ENCODE results near the gene TMEFF2. TPM values are rescaled to one million over a fixed set of nuclear protein-coding genes. Genes with fewer than 3 reads are reported as not detected.

Gene TMEFF2
- polyA plus RNA-seq, 1 of the 3 experiments (the other 2 are of a cell fraction): 5.4 TPM

DNA sequence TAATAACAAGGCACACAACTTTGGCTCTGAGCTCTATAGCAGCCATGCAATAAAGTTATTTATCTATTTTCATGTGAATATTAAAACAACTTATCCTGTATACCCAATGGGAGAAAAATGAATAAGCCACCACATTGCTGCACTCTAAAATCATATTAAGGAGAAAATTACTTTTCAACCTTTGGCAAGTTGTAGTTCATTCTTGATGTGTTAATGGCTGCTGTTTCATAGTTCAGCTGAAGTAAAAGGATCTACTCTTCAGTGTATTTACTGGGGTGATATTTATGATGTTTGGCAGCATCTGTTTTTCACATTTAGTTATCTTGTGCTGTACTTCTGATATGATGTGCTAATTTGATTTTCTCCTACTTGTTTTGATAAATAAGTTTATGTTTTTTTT is 71.8 kb downstream of the TMEFF2 start:
- CTCF ChIA-PET: interaction anchor here (4.8 kb wide), 1 partner anchor 39 kb away, joined by 19 read pairs; no protein-coding TSS in a partner anchor
- no peak for TF ChIP-seq TCF12 (IDR thresholded peaks at IDR 0.05)
- TF ChIP-seq SMC3 (IDR thresholded peaks at IDR 0.05; ENCODE audit: low read depth, low read length): no peak
- TF ChIP-seq MEF2A (IDR thresholded peaks at IDR 0.05; ENCODE audit: borderline replicate concordance, low read depth): no peak
- H3K79me2 ChIP-seq (ENCODE audit: insufficient read depth): no peaks in the 10 kb centered on the region

GRCh38 chr2:192122141-192122540 is 72.6 kb downstream of the TMEFF2 start:
- Histone ChIP-seq H3K27me3 (ENCODE audit: insufficient read depth) (no peaks in the 10 kb centered on the region), H3K4me3 (ENCODE audit: low read depth in 2 of 2, low read length in 1 of 2) (no peak overlapping the region), H2AFZ (ENCODE audit: low read depth) (no peak overlapping the region), H3K79me2 (ENCODE audit: insufficient read depth) (no peaks in the 10 kb centered on the region), H3K27ac (ENCODE audit: low read depth in 2 of 2, low read length in 1 of 2) (no peak overlapping the region), H3K9me3 (no peaks in the 10 kb centered on the region), H3K4me1 (ENCODE audit: control insufficient read depth in 1 of 2, insufficient read depth in 2 of 2, low read depth in 1 of 2, low read length in 1 of 2) (peaks cover 3 to 5% of the 10 kb centered on the region in 2 experiments; a peak in 2 of 4 replicates), H3K4me2 (no peak overlapping the region), H3K9me2 (no peaks in the 10 kb centered on the region), H3F3A (replicated peaks; ENCODE audit: insufficient read depth) (peaks cover 8% of the 10 kb centered on the region), H3K36me3 (replicated peaks in 1 of 2; ENCODE audit: control insufficient read depth in 1 of 2, insufficient read depth in 2 of 2, low read length in 1 of 2) (no peaks in the 10 kb centered on the region), H3K9ac (no peak overlapping the region), H4K20me1 (ENCODE audit: insufficient read depth) (no peaks in the 10 kb centered on the region)
- ChIA-PET POLR2A (no interaction called here), CTCF (interaction anchor here (4.8 kb wide), 1 partner anchor 40 kb away, joined by 19 read pairs; no protein-coding TSS in a partner anchor)
- DNase-seq: no peak
- WGBS (ENCODE audit: low lambda C conversion rate): 94% methylated on average over 1 of the region's 1 CpG
- no peak for TF ChIP-seq MAX (IDR thresholded peaks at IDR 0.05; ENCODE audit: low read depth)
- no peak for TF ChIP-seq TAF1 (IDR thresholded peaks at IDR 0.05; ENCODE audit: borderline replicate concordance, low read depth, low read length)
- no peak for TF ChIP-seq IRF3 (IDR thresholded peaks at IDR 0.05; ENCODE audit: low read depth, low read length)
- no peak for TF ChIP-seq ZBTB33 (IDR thresholded peaks at IDR 0.05; ENCODE audit: borderline replicate concordance, low read depth)
- no peak for TF ChIP-seq FOXJ3 (CRISPR knock-in tag; IDR thresholded peaks at IDR 0.05)
- TF ChIP-seq YY1 (IDR thresholded peaks at IDR 0.05; ENCODE audit: low read depth): no peak
- no peak for TF ChIP-seq TEAD4 (IDR thresholded peaks at IDR 0.05; ENCODE audit: borderline replicate concordance, insufficient read depth)
- TF ChIP-seq, protein P1, sequence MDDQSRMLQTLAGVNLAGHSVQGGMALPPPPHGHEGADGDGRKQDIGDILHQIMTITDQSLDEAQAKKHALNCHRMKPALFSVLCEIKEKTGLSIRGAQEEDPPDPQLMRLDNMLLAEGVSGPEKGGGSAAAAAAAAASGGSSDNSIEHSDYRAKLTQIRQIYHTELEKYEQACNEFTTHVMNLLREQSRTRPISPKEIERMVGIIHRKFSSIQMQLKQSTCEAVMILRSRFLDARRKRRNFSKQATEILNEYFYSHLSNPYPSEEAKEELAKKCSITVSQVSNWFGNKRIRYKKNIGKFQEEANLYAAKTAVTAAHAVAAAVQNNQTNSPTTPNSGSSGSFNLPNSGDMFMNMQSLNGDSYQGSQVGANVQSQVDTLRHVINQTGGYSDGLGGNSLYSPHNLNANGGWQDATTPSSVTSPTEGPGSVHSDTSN (IDR thresholded peaks at IDR 0.05): no peak
- no peak for TF ChIP-seq MEF2A (IDR thresholded peaks at IDR 0.05; ENCODE audit: borderline replicate concordance, low read depth)
- TF ChIP-seq, protein P2, sequence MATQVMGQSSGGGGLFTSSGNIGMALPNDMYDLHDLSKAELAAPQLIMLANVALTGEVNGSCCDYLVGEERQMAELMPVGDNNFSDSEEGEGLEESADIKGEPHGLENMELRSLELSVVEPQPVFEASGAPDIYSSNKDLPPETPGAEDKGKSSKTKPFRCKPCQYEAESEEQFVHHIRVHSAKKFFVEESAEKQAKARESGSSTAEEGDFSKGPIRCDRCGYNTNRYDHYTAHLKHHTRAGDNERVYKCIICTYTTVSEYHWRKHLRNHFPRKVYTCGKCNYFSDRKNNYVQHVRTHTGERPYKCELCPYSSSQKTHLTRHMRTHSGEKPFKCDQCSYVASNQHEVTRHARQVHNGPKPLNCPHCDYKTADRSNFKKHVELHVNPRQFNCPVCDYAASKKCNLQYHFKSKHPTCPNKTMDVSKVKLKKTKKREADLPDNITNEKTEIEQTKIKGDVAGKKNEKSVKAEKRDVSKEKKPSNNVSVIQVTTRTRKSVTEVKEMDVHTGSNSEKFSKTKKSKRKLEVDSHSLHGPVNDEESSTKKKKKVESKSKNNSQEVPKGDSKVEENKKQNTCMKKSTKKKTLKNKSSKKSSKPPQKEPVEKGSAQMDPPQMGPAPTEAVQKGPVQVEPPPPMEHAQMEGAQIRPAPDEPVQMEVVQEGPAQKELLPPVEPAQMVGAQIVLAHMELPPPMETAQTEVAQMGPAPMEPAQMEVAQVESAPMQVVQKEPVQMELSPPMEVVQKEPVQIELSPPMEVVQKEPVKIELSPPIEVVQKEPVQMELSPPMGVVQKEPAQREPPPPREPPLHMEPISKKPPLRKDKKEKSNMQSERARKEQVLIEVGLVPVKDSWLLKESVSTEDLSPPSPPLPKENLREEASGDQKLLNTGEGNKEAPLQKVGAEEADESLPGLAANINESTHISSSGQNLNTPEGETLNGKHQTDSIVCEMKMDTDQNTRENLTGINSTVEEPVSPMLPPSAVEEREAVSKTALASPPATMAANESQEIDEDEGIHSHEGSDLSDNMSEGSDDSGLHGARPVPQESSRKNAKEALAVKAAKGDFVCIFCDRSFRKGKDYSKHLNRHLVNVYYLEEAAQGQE (IDR thresholded peaks at IDR 0.05; ENCODE audit: low read depth, low read length): no peak
- TF ChIP-seq EZH2phosphoT487 (IDR thresholded peaks at IDR 0.05; ENCODE audit: borderline replicate concordance, low read depth): no peak
- no peak for TF ChIP-seq JUND (IDR thresholded peaks at IDR 0.05)
- no peak for TF ChIP-seq POLR2AphosphoS5 (IDR thresholded peaks at IDR 0.05; ENCODE audit: low read depth, low read length)
- TF ChIP-seq RAD21 (IDR thresholded peaks at IDR 0.05; ENCODE audit: low read length): no peak
- TF ChIP-seq ELF1 (IDR thresholded peaks at IDR 0.05): no peak
- TF ChIP-seq GATA2 (CRISPR knock-in tag; IDR thresholded peaks at IDR 0.05): no peak
- TF ChIP-seq RXRA (IDR thresholded peaks at IDR 0.05; ENCODE audit: borderline replicate concordance, low read depth): no peak

More for the DNA sequence above, 71.8 kb downstream of the TMEFF2 start:
- DNase-seq: no peak
- H3K9me3 ChIP-seq: no peaks in the 10 kb centered on the region
- POLR2A ChIA-PET: no interaction called here
- no peaks in the 10 kb centered on the region for H3K36me3 ChIP-seq (replicated peaks in 1 of 2; ENCODE audit: control insufficient read depth in 1 of 2, insufficient read depth in 2 of 2, low read length in 1 of 2)
- H3K27me3 ChIP-seq (ENCODE audit: insufficient read depth): no peaks in the 10 kb centered on the region
- H4K20me1 ChIP-seq (ENCODE audit: insufficient read depth): no peaks in the 10 kb centered on the region
- H3K9ac ChIP-seq: no peak overlapping the region
- H3K27ac ChIP-seq (ENCODE audit: low read depth in 2 of 2, low read length in 1 of 2): peak overlapping the region in 1 of 2 experiments; percentile 69; a peak in 1 of 4 replicates
- H3K4me2 ChIP-seq: no peak overlapping the region
- H3K9me2 ChIP-seq: no peaks in the 10 kb centered on the region
- peaks cover 8% of the 10 kb centered on the region for H3F3A ChIP-seq (replicated peaks; ENCODE audit: insufficient read depth)
- no peak overlapping the region for H2AFZ ChIP-seq (ENCODE audit: low read depth)
- H3K4me3 ChIP-seq (ENCODE audit: low read depth in 2 of 2, low read length in 1 of 2): no peak overlapping the region
- H3K4me1 ChIP-seq (ENCODE audit: control insufficient read depth in 1 of 2, insufficient read depth in 2 of 2, low read depth in 1 of 2, low read length in 1 of 2): peaks cover 3 to 5% of the 10 kb centered on the region in 2 experiments; a peak in 2 of 4 replicates
